ENCODE measurements around the gene PLA2G6. TPM values are rescaled to one million over a fixed set of nuclear protein-coding genes. Genes with fewer than 3 reads are reported as not detected.
A peak's percentile ranks its signal among the peaks of the same experiment; 100 is the strongest.
"Not testable (repeated sequence)": the region's sequence is repeated elsewhere in the genome, so short reads cannot be mapped to it uniquely, and the experiment has no call there.

PLA2G6 gene
- total RNA-seq, 1 experiment from 2014 or later, result 1.0 TPM

GRCh38 chr22:38191731-38192474 is 10.3 kb upstream of the PLA2G6 start:
- H3K4me3 ChIP-seq, result no peak overlapping the region
- no peak overlapping the region for H3K27ac ChIP-seq
- no peaks in the 10 kb centered on the region for H3K9me3 ChIP-seq (replicated peaks)

GRCh38 chr22:38191055-38191454 is 9.4 kb upstream of the PLA2G6 start:
- Histone ChIP-seq H3K9me3 (replicated peaks) (no peaks in the 10 kb centered on the region), H3K4me3 (no peak overlapping the region), H3K4me1 (replicated peaks) (peaks cover 30% of the 10 kb centered on the region), H3K27ac (no peak overlapping the region), H3K36me3 (no peaks in the 10 kb centered on the region), H3K27me3 (replicated peaks) (no peaks in the 10 kb centered on the region)
- no peak for DNase-seq (ENCODE audit: low read depth in 1 of 2, low spot score in 2 of 2)

More at GRCh38 chr22:38191731-38192474, 10.3 kb upstream of the PLA2G6 start:
- H3K27me3 ChIP-seq (replicated peaks), result no peaks in the 10 kb centered on the region
- no peak for DNase-seq (ENCODE audit: low read depth in 1 of 2, low spot score in 2 of 2)
- no peaks in the 10 kb centered on the region for H3K36me3 ChIP-seq
- peaks cover 22% of the 10 kb centered on the region for H3K4me1 ChIP-seq (replicated peaks)

- no peaks in the 10 kb centered on the region for H3K36me3 ChIP-seq
- H3K27ac ChIP-seq, result no peak overlapping the region
- no peaks in the 10 kb centered on the region for H3K27me3 ChIP-seq (replicated peaks)
- no peak overlapping the region for H3K4me3 ChIP-seq
- no peaks in the 10 kb centered on the region for H3K9me3 ChIP-seq (replicated peaks)
- no peak for DNase-seq (ENCODE audit: low read depth in 1 of 2, low spot score in 2 of 2)
- peaks cover 32% of the 10 kb centered on the region for H3K4me1 ChIP-seq (replicated peaks)
Measured at GRCh38 chr22:38190581-38190980, 9.0 kb upstream of the PLA2G6 start.

- no peak overlapping the region for H3K27ac ChIP-seq
- no peaks in the 10 kb centered on the region for H3K27me3 ChIP-seq (replicated peaks)
- H3K9me3 ChIP-seq (replicated peaks), result no peaks in the 10 kb centered on the region
- peaks cover 28% of the 10 kb centered on the region for H3K4me1 ChIP-seq (replicated peaks)
- no peaks in the 10 kb centered on the region for H3K36me3 ChIP-seq
- DNase-seq (ENCODE audit: low read depth in 1 of 2, low spot score in 2 of 2), result no peak
- no peak overlapping the region for H3K4me3 ChIP-seq
Measured at GRCh38 chr22:38189104-38189503, 7.5 kb upstream of the PLA2G6 start.

- H3K4me1 ChIP-seq (replicated peaks), result peaks cover 28% of the 10 kb centered on the region
- no peak for DNase-seq (ENCODE audit: low read depth in 1 of 2, low spot score in 2 of 2)
Measured at GRCh38 chr22:38187413-38188212, 6.0 kb upstream of the PLA2G6 start.

GRCh38 chr22:38186429-38186828 is 4.8 kb upstream of the PLA2G6 start:
- H3K36me3 ChIP-seq, result no peaks in the 10 kb centered on the region
- H3K27ac ChIP-seq, result peak overlapping the region; percentile 52
- peak; percentile 60 to 85 for DNase-seq (ENCODE audit: low read depth in 1 of 2, low spot score in 2 of 2)
- H3K27me3 ChIP-seq (replicated peaks), result no peaks in the 10 kb centered on the region
- peaks cover 25% of the 10 kb centered on the region for H3K4me1 ChIP-seq (replicated peaks)
- H3K9me3 ChIP-seq (replicated peaks), result no peaks in the 10 kb centered on the region
- H3K4me3 ChIP-seq, result no peak overlapping the region

More at GRCh38 chr22:38187413-38188212, 6.0 kb upstream of the PLA2G6 start:
- no peak overlapping the region; the same call in 1 of the 2 replicates for H3K27ac ChIP-seq
- H3K9me3 ChIP-seq (replicated peaks), result no peaks in the 10 kb centered on the region
- no peaks in the 10 kb centered on the region for H3K36me3 ChIP-seq
- no peaks in the 10 kb centered on the region for H3K27me3 ChIP-seq (replicated peaks)
- H3K4me3 ChIP-seq, result no peak overlapping the region

- Histone ChIP-seq H3K27me3 (replicated peaks) (no peaks in the 10 kb centered on the region), H3K9me3 (replicated peaks) (no peaks in the 10 kb centered on the region), H3K27ac (no peak overlapping the region), H3K36me3 (no peaks in the 10 kb centered on the region), H3K4me1 (replicated peaks) (peaks cover 41% of the 10 kb centered on the region), H3K4me3 (no peak overlapping the region)
- no peak for DNase-seq (ENCODE audit: low read depth in 1 of 2, low spot score in 2 of 2)
Measured at GRCh38 chr22:38184788-38185187, 3.2 kb upstream of the PLA2G6 start.

GRCh38 chr22:38180841-38181452 is 683 bp downstream of the PLA2G6 start:
- Histone ChIP-seq H3K9me3 (replicated peaks) (no peaks in the 10 kb centered on the region), H3K27ac (peak overlapping the region; percentile 92), H3K4me3 (peak overlapping the region; percentile 24), H3K27me3 (replicated peaks) (no peaks in the 10 kb centered on the region), H3K4me1 (replicated peaks) (peaks cover 59% of the 10 kb centered on the region), H3K36me3 (no peaks in the 10 kb centered on the region)
- no peak for DNase-seq (ENCODE audit: low read depth in 1 of 2, low spot score in 2 of 2)

- not testable (repeated sequence) for DNase-seq (ENCODE audit: low read depth in 1 of 2, low spot score in 2 of 2); H3K4me3 ChIP-seq; H3K27me3 ChIP-seq (replicated peaks); H3K36me3 ChIP-seq; H3K9me3 ChIP-seq (replicated peaks)
- peak overlapping the region; percentile 92 for H3K27ac ChIP-seq
- H3K4me1 ChIP-seq (replicated peaks), result peaks cover 78% of the 10 kb centered on the region
Measured at GRCh38 chr22:38178605-38178937, 3.1 kb downstream of the PLA2G6 start.

GRCh38 chr22:38177926-38178604 is 3.6 kb downstream of the PLA2G6 start:
- Histone ChIP-seq H3K27ac (peak overlapping the region; percentile 92), H3K27me3 (replicated peaks) (no peaks in the 10 kb centered on the region), H3K4me3 (no peak overlapping the region), H3K9me3 (replicated peaks) (no peaks in the 10 kb centered on the region), H3K4me1 (replicated peaks) (peaks cover 83% of the 10 kb centered on the region), H3K36me3 (no peaks in the 10 kb centered on the region)
- DNase-seq (ENCODE audit: low read depth in 1 of 2, low spot score in 2 of 2), result peak; percentile 87 to 94

- not testable (repeated sequence) for H3K36me3 ChIP-seq; H3K4me3 ChIP-seq; H3K9me3 ChIP-seq (replicated peaks); DNase-seq (ENCODE audit: low read depth in 1 of 2, low spot score in 2 of 2); H3K27me3 ChIP-seq (replicated peaks)
- Histone ChIP-seq H3K4me1 (replicated peaks) (peaks cover 88% of the 10 kb centered on the region), H3K27ac (peak overlapping the region; percentile 92)
Measured at GRCh38 chr22:38177571-38177925, 4.1 kb downstream of the PLA2G6 start.

GRCh38 chr22:38177044-38177443 is 4.6 kb downstream of the PLA2G6 start:
- Histone ChIP-seq H3K27ac (peak overlapping the region; percentile 92), H3K9me3 (replicated peaks) (no peaks in the 10 kb centered on the region), H3K4me3 (no peak overlapping the region), H3K36me3 (no peaks in the 10 kb centered on the region), H3K4me1 (replicated peaks) (peaks cover 92% of the 10 kb centered on the region), H3K27me3 (replicated peaks) (no peaks in the 10 kb centered on the region)
- DNase-seq (ENCODE audit: low read depth in 1 of 2, low spot score in 2 of 2), result no peak

GRCh38 chr22:38176170-38176741 is 5.4 kb downstream of the PLA2G6 start:
- peaks cover 90% of the 10 kb centered on the region for H3K4me1 ChIP-seq (replicated peaks)
- no peak overlapping the region for H3K4me3 ChIP-seq
- DNase-seq (ENCODE audit: low read depth in 1 of 2, low spot score in 2 of 2), result peak; percentile 95 to 98
- H3K36me3 ChIP-seq, result no peaks in the 10 kb centered on the region
- H3K27me3 ChIP-seq (replicated peaks), result no peaks in the 10 kb centered on the region
- peak overlapping the region; percentile 92 for H3K27ac ChIP-seq
- no peaks in the 10 kb centered on the region for H3K9me3 ChIP-seq (replicated peaks)
